ENCODE measurements around the gene MTLN.
"Not testable (repeated sequence)": the region's sequence is repeated elsewhere in the genome, so short reads cannot be mapped to it uniquely, and the experiment has no call there.

The MTLN gene

DNA sequence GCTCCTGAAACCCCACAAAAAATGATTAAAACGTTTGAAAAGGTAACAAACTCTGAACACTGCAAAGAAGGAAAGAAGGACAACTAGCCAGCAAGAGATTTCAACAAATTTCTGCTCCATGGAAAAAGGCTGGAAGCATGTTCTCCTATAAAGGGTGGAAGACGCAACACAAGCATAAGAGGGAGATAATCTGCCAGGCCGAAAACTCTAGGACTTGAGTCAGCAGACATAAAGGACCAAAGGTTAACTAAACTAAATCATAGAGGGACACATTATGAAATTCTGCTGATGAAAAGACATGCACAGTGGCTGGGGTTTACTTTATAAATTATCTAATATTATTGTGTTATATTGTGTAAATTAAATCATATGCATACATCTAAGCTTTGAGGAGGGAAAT, 14.3 kb downstream of the MTLN start:
- no peak for DNase-seq

DNA sequence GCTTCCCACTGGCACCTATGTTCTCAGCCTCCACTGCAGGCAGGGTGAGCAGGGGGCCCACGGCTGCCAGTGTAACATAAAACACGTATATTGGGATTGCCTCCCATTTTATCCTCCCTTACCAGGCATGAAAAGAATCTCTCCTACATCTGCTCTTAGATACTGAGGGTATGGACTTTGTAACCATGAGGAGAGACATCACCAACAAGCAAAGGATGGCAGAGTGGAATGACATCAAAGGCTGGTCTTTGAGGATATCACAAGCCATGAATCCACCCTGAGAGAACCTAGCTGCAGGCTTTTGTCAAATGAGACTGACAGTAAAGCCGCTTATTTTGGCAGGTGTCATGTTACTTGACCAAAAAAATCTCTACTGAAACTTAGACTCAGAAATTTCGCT, 14.9 kb downstream of the MTLN start:
- DNase-seq, result no peak

DNA sequence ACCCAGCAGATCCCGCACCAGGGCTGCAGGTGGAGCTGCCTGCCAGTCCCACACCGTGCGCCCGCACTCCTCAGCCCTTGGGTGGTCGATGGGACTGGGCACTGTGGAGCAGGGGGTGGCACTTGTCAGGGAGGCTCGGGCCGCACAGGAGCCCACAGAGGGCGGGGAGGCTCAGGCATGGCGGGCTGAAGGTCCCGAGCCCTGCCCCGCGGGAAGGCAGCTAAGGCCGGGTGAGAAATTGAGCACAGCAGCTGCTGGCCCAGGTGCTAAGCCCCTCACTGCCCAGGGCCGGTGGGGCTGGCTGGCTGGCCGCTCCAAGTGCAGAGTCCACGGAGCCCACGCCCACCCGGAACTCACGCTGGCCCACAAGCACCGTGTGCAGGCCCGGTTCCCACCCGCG, 22.2 kb downstream of the MTLN start:
- DNase-seq, result not testable (repeated sequence)

DNA sequence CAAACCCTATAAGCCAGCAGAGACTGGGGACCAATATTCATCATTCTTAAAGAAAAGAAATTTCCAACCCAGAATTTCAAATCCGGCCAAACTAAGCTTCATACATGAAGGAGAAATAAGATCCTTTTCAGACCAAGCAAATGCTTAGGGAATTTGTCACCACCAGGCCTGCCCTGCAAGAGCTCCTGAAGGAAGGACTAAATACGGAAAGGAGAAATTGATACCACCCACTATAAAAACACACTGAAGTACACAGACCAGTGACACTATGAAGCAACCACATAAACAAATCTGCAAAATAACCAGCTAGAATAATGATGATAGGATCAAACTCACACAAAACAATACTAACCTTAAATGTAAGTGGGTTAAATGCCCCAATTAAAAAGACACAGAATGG, 29.9 kb downstream of the MTLN start:
- no peak for DNase-seq

DNA sequence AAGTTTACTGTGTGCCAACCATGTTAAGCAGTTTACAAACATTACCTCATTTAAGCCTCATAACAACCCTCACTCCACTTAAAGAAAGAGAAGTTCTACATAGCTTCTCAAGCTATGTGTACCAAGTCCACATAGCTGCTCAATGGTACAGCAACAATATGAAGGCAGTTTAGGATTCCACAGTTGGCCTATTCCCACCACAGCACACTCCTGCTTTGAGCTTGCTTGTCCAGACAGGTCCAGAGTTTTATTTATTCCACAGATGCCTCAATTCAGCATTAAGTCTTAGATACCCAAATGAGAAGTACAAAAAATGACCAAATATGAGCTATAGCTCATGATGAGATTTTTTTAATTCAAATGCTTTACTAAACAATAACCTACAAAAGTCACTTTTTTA, 32.3 kb downstream of the MTLN start:
- no peak for DNase-seq

DNA sequence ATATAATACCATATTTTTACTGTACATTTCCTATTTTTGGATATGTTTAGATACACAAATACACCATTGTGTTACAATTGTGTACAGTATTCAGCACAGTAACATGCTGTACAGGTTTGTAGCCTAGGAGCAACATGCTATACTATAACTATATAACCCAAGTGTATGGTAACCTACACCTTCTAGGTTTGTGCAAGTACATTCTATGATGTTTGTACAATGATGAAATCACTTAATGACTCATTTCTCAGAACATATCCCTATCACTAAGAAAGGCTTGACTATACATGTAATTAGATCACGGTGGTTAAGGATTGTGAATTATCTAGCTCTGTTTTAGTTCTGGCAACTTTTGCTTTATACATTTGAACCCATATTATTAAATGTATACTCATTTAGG, 38.8 kb downstream of the MTLN start:
- peak; percentile 52 for DNase-seq

DNA sequence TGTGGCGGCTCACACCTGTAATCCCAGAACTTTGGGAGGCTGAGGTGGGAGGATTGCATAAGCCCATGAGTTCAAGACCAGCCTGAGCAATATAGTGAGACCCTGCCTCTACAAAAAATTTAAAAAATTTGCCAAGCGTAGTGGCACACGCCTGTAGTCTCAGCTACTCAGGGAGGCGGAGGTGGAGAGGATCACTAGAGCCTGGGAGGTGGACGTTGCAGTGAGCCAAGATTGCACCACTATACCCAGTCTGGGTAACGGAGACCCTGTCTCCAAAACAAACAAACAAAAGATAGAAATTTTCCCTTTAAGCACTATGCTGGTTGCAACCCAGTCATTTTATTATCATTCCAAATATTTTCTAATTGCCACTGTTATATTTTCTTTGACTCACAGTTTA, 39.8 kb downstream of the MTLN start:
- DNase-seq, result no peak

DNA sequence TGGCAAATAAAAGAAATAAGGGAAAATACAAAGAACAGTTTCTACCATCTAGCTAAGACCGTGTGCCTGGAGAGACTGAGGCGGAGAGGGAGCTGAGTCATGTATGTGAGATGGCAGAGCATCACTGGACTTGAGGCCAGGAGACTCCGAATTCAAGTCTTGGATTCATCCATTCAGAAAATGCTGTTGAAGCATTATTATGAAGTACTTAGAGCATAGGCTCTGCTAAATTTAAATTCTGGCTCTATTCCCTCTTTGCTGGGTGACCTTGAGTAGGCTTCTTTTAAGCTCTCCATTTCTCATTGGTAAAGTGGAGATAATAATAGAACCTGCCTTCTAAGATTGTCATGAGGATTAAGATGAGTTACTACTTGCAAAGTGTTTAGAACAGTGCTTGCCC, 42.2 kb downstream of the MTLN start:
- DNase-seq, result no peak

DNA sequence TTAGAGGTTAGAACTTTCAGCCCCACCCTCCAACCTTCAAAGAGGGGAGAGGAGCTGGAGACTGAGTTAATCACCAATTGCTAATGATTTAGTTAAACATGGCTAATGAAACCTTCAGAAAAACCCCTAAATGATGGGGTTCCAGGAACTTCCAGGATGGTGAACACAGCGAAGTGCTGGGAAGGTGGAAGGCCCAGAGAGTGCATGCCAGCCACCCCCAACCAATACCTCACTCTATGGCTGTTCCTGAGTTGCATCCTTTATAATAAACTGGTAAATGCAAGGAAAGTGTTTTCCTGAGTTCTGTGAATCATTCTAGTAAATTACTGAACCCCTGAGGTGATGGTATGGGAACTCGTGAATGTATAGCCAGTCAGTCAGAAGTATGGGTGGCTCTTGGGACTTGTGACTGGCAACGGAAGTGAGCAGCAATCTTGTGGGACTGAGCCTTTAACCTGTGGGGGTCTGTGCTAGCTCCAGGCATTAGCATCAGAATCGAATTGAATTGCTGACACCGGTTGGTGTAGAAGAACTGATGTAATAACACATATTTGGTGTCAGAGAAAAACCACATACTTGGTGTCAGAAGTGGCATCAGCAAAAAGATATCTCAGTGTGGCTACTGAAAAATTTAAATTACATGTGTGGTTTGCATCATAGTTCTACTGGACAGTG, 44.9 kb downstream of the MTLN start:
- no peak for DNase-seq

DNA sequence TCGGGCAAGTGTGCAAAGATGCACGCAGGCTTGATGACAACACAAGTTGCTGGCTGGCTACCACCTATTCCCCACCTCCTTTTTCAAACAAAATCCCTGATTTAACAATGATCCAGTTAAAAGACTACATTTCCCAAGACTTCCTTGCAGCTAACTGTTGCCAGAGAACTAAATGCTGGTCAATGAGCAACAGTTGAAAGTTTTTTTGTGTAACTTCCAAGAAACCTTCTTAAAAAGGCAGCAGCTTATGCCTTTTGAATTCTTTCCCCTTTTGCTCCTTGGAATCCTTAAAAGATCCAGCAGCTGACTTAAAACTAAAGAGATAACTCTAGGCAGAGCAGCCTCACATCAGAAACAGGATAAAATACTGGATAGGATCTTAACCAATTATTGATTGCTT, 46.1 kb downstream of the MTLN start:
- no peak for DNase-seq

Measured in NCI-H226 (cell line).